H9 (cell line): Measurements from ENCODE around the gene PRAF2. TPM values are rescaled to one million over a fixed set of nuclear protein-coding genes. Genes with fewer than 3 reads are reported as not detected.

Experiments used
- DNase-seq: peaks from one replicate; pipeline ENCODE4 v3.0.0-alpha.2; 2017
- H2AFZ ChIP-seq: one replicate; pipeline ENCODE4 v1.6.1; 2013; ENCODE audit warnings: mild to moderate bottlenecking, low read length, control low read depth, moderate library complexity
- H2AK5ac ChIP-seq: 2 replicates; pipeline ENCODE4 v1.6.1; 2013; ENCODE audit warnings: low read length, control low read depth, mixed read lengths; ENCODE audit not compliant: insufficient read length
- H2BK120ac ChIP-seq: one replicate; pipeline ENCODE4 v1.6.1; 2013; ENCODE audit warnings: low read depth, mild to moderate bottlenecking, low read length, control low read depth, inconsistent platforms; ENCODE audit not compliant: poor library complexity, severe bottlenecking
- H2BK12ac ChIP-seq: 2 replicates; pipeline ENCODE4 v1.6.1; 2013; ENCODE audit warnings: low read length, control low read depth, mixed read lengths, low read depth; ENCODE audit not compliant: insufficient read length
- H2BK15ac ChIP-seq: 2 replicates; pipeline ENCODE4 v1.6.1; 2013; ENCODE audit warnings: low read depth, low read length, control low read depth
- H2BK20ac ChIP-seq: one replicate; pipeline ENCODE4 v1.6.1; 2013; ENCODE audit warnings: low read depth, mild to moderate bottlenecking, low read length, control low read depth, inconsistent platforms; ENCODE audit not compliant: poor library complexity, severe bottlenecking
- H2BK5ac ChIP-seq: 2 replicates; pipeline ENCODE4 v1.6.1; 2013; ENCODE audit warnings: low read length, control low read depth, mixed read lengths; ENCODE audit not compliant: insufficient read length
- H3K14ac ChIP-seq: 2 replicates; pipeline ENCODE4 v1.6.1; 2013; ENCODE audit warnings: low read length, control low read depth; ENCODE audit not compliant: insufficient read depth
- H3K18ac ChIP-seq: 2 replicates; pipeline ENCODE4 v1.6.1; 2013; ENCODE audit warnings: low read depth, mild to moderate bottlenecking, mixed read lengths, low read length, control low read depth; ENCODE audit not compliant: insufficient read length
- H3K23ac ChIP-seq: 2 replicates; pipeline ENCODE4 v1.6.1; 2013; ENCODE audit warnings: low read length, control low read depth, mixed read lengths, low read depth; ENCODE audit not compliant: insufficient read length
- H3K23me2 ChIP-seq: 2 replicates; pipeline ENCODE4 v1.6.1; 2013; ENCODE audit warnings: low read depth, mild to moderate bottlenecking, mixed read lengths, low read length, control low read depth; ENCODE audit not compliant: insufficient read length, poor library complexity, severe bottlenecking
- H3K27ac ChIP-seq: 2 replicates; pipeline ENCODE4 v1.5.1; 2013; ENCODE audit warnings: low read length, control low read depth, mixed read lengths, low read depth; ENCODE audit not compliant: insufficient read length
- H3K27me3 ChIP-seq: 2 replicates; pipeline ENCODE4 v1.6.1; 2013; ENCODE audit warnings: low read length, control low read depth, inconsistent platforms; ENCODE audit not compliant: insufficient read depth
- H3K4ac ChIP-seq: 2 replicates; pipeline ENCODE4 v1.6.1; 2013; ENCODE audit warnings: low read depth, mild to moderate bottlenecking, control low read depth, inconsistent platforms, low read length, moderate library complexity
- H3K4me1 ChIP-seq: 2 replicates; pipeline ENCODE4 v1.6.1; 2013; ENCODE audit warnings: low read length, control low read depth, inconsistent platforms; ENCODE audit not compliant: insufficient read depth
- H3K4me2 ChIP-seq: 2 replicates; pipeline ENCODE4 v1.6.1; 2013; ENCODE audit warnings: low read length, control low read depth, mixed read lengths; ENCODE audit not compliant: insufficient read length, insufficient read depth
- H3K56ac ChIP-seq: 2 replicates; pipeline ENCODE4 v1.6.1; 2013; ENCODE audit warnings: low read depth, mild to moderate bottlenecking, mixed read lengths, low read length, control low read depth; ENCODE audit not compliant: insufficient read length
- H3K79me1 ChIP-seq: 2 replicates; pipeline ENCODE4 v1.6.1; 2013; ENCODE audit warnings: low read depth, mild to moderate bottlenecking, moderate library complexity, low read length, control low read depth, inconsistent platforms; ENCODE audit not compliant: insufficient read depth, poor library complexity, severe bottlenecking
- H3K79me2 ChIP-seq: 2 replicates; pipeline ENCODE4 v1.6.1; 2013; ENCODE audit warnings: low read length, control low read depth, inconsistent platforms; ENCODE audit not compliant: insufficient read depth
- H3K9ac ChIP-seq: 2 replicates; pipeline ENCODE4 v1.6.1; 2013; ENCODE audit warnings: low read length, control low read depth, mixed read lengths; ENCODE audit not compliant: insufficient read length; ENCODE audit errors: extremely low read depth
- H3K9me3 ChIP-seq: one replicate; pipeline ENCODE4 v1.6.1; 2013; ENCODE audit warnings: low read depth, low read length, inconsistent platforms; ENCODE audit not compliant: control insufficient read depth
- H3T11ph ChIP-seq: one replicate; pipeline ENCODE4 v1.6.1; 2013; ENCODE audit warnings: mild to moderate bottlenecking, low read length, control low read depth, inconsistent platforms
- H4K20me1 ChIP-seq: one replicate; pipeline ENCODE4 v1.6.1; 2013; ENCODE audit not compliant: control insufficient read depth, insufficient read length, insufficient read depth
- H4K5ac ChIP-seq: 2 replicates; pipeline ENCODE4 v1.6.1; 2013; ENCODE audit warnings: low read depth, mild to moderate bottlenecking, mixed read lengths, low read length, control low read depth; ENCODE audit not compliant: insufficient read length
- H4K8ac ChIP-seq: replicated peaks from 2 replicates; pipeline ENCODE4 v1.6.1; 2013; ENCODE audit warnings: low read length, control low read depth, mixed read lengths, low read depth; ENCODE audit not compliant: insufficient read length
- H4K91ac ChIP-seq: 2 replicates; pipeline ENCODE4 v1.6.1; 2013; ENCODE audit warnings: low read depth, mild to moderate bottlenecking, moderate library complexity, mixed read lengths, low read length, control low read depth; ENCODE audit not compliant: insufficient read length
- H3K27ac Mint-ChIP-seq, 3 experiments: 2 replicates in 2 of 3; 3 replicates in 1 of 3; pipeline ENCODE4 v1.8.0; 2020 to 2021; ENCODE audit warnings: mixed read lengths in 3 of 3, mild to moderate bottlenecking in 1 of 3, moderate library complexity in 1 of 3
- H3K27me3 Mint-ChIP-seq: 2 replicates; pipeline ENCODE4 v1.8.0; 2021; ENCODE audit warnings: low read depth, mild to moderate bottlenecking, moderate library complexity, mixed read lengths
- H3K36me3 Mint-ChIP-seq, 3 experiments: 2 replicates in 2 of 3; 3 replicates in 1 of 3; pipeline ENCODE4 v1.8.0; 2020 to 2021; ENCODE audit warnings: low read depth in 3 of 3, mixed read lengths in 3 of 3; ENCODE audit not compliant: insufficient read depth in 1 of 3
- H3K4me1 Mint-ChIP-seq, 2 experiments: 2 replicates each; pipeline ENCODE4 v1.8.0; 2020; ENCODE audit warnings: mixed read lengths in 2 of 2
- H3K4me3 Mint-ChIP-seq, 2 experiments: 2 replicates in 1 of 2; 3 replicates in 1 of 2; pipeline ENCODE4 v1.8.0; 2020 to 2021; ENCODE audit warnings: mild to moderate bottlenecking in 2 of 2, mixed read lengths in 2 of 2, moderate library complexity in 1 of 2
- H3K9me3 Mint-ChIP-seq, 2 experiments: 2 replicates in 1 of 2; 3 replicates in 1 of 2; pipeline ENCODE4 v1.8.0; 2020; ENCODE audit warnings: mild to moderate bottlenecking in 2 of 2, mixed read lengths in 2 of 2, moderate library complexity in 1 of 2
- CTCF ChIP-seq: fragments of 200-600 bp; sonication (generic); conservative IDR thresholded peaks from 3 replicates; pipeline ENCODE4 v1.8.0; 2021; ENCODE audit warnings: antibody characterized with exemption, mild to moderate bottlenecking
- WGBS: extraction: QIAGEN DNeasy Blood & Tissue Kit; methylation state at CpG from one replicate; pipeline ENCODE4 v1.1.7; 2013; ENCODE audit warnings: missing lambda C conversion rate, low lambda C conversion rate, mixed read lengths; ENCODE audit not compliant: insufficient read length; ENCODE audit errors: extremely low coverage; 5-methylcytosine and 5-hydroxymethylcytosine counted together
- total RNA-seq: library from RNA; stranded (reverse); gene quantifications from 2 replicates; pipeline ENCODE4 v1.2.1, GENCODE V29; 2021

The PRAF2 gene
- total RNA-seq, 1 experiment from 2014 or later, result 13.4 TPM

GRCh38 chrX:49111791-49112190 lies 38.0 kb upstream of the PRAF2 start:
- Histone ChIP-seq H3K56ac (no peak overlapping the region), H3K79me2 (no peaks in the 10 kb centered on the region), H2BK15ac (no peak overlapping the region), H3K18ac (no peak overlapping the region), H2AFZ (no peak overlapping the region), H2BK5ac (no peak overlapping the region), H3K23ac (no peak overlapping the region), H4K8ac (no peak overlapping the region), H3K4me2 (no peak overlapping the region), H3K27ac (no peak overlapping the region), H3K4ac (no peak overlapping the region), H2BK20ac (no peak overlapping the region), H4K5ac (no peak overlapping the region), H3K4me1 (no peaks in the 10 kb centered on the region), H3K79me1 (no peaks in the 10 kb centered on the region), H2AK5ac (no peak overlapping the region), H2BK120ac (no peak overlapping the region), H3K14ac (no peak overlapping the region), H3K9ac (no peak overlapping the region), H3T11ph (no peak overlapping the region), H3K9me3 (no peaks in the 10 kb centered on the region), H3K27me3 (no peaks in the 10 kb centered on the region), H4K91ac (no peak overlapping the region), H4K20me1 (no peaks in the 10 kb centered on the region), H3K23me2 (no peaks in the 10 kb centered on the region), H2BK12ac (no peak overlapping the region)
- Mint-ChIP-seq H3K9me3 (peaks cover 61 to 64% of the 10 kb centered on the region in 2 experiments), H3K27me3 (no peaks in the 10 kb centered on the region), H3K27ac (no peak overlapping the region), H3K36me3 (peaks cover 26 to 46% (median 31%) of the 10 kb centered on the region in 3 experiments), H3K4me1 (no peaks in the 10 kb centered on the region), H3K4me3 (no peak overlapping the region)
- no peak for DNase-seq
- no peak for TF ChIP-seq CTCF
- WGBS, result no CpG with 5 or more reads among the region's 3 CpGs
